OCI-LY1 (cell line): ENCODE results near the gene MUC2.

Experiments used
- H2AFZ ChIP-seq: fragments of 200-600 bp; sonication (generic), shearing (Covaris generic); 2 replicates; pipeline ENCODE4 v1.6.0; 2014; ENCODE audit warnings: antibody characterized with exemption, mild to moderate bottlenecking, low read length
- H3F3A ChIP-seq: fragments of 200-600 bp; sonication (generic), shearing (Covaris generic); 2 replicates; pipeline ENCODE4 v1.6.0; 2014; ENCODE audit warnings: mild to moderate bottlenecking, antibody characterized with exemption, low read length, moderate library complexity; ENCODE audit not compliant: insufficient read depth
- H3K27ac ChIP-seq: fragments of 200-600 bp; sonication (generic); 2 replicates; pipeline ENCODE4 v1.5.1; 2014; ENCODE audit warnings: low read length, mixed run types, mild to moderate bottlenecking, low read depth; ENCODE audit not compliant: poor library complexity, severe bottlenecking
- H3K27me3 ChIP-seq: fragments of 200-600 bp; sonication (generic); 2 replicates; pipeline ENCODE4 v1.6.0; 2014; ENCODE audit warnings: antibody characterized with exemption, mild to moderate bottlenecking, low read length, moderate library complexity; ENCODE audit not compliant: insufficient read depth
- H3K36me3 ChIP-seq: fragments of 200-600 bp; sonication (generic); 2 replicates; pipeline ENCODE4 v1.6.1; 2014; ENCODE audit warnings: mild to moderate bottlenecking, antibody characterized with exemption, low read length, moderate library complexity, mixed read lengths; ENCODE audit not compliant: insufficient read depth
- H3K4me1 ChIP-seq: fragments of 200-600 bp; sonication (generic); 2 replicates; pipeline ENCODE4 v1.5.1; 2014; ENCODE audit warnings: mild to moderate bottlenecking, low read length, moderate library complexity; ENCODE audit not compliant: insufficient read depth, severe bottlenecking
- H3K4me2 ChIP-seq: fragments of 200-600 bp; sonication (generic), shearing (Covaris generic); 2 replicates; pipeline ENCODE4 v1.6.1; 2014; ENCODE audit warnings: low read length
- H3K4me3 ChIP-seq: fragments of 200-600 bp; sonication (generic); 2 replicates; pipeline ENCODE4 v1.5.1; 2014; ENCODE audit warnings: low read length, low read depth, mild to moderate bottlenecking, mixed read lengths; ENCODE audit not compliant: poor library complexity, severe bottlenecking
- H3K79me2 ChIP-seq: fragments of 200-600 bp; shearing (Covaris generic); 2 replicates; pipeline ENCODE4 v1.6.1; 2016; ENCODE audit warnings: mixed run types, low read length, mixed read lengths; ENCODE audit not compliant: insufficient read depth
- H3K9ac ChIP-seq: fragments of 200-600 bp; sonication (generic), shearing (Covaris generic); 2 replicates; pipeline ENCODE4 v1.6.1; 2014; ENCODE audit warnings: mild to moderate bottlenecking, low read length, mixed read lengths
- H3K9me2 ChIP-seq: fragments of 200-600 bp; sonication (generic), shearing (Covaris generic); 2 replicates; pipeline ENCODE4 v1.6.1; 2014; ENCODE audit warnings: low read depth, mild to moderate bottlenecking, low read length, mixed read lengths
- H3K9me3 ChIP-seq: fragments of 200-600 bp; shearing (Covaris generic); 2 replicates; pipeline ENCODE4 v1.6.1; 2014; ENCODE audit warnings: low read length, mixed read lengths
- H4K20me1 ChIP-seq: fragments of 200-600 bp; sonication (generic), shearing (Covaris generic); 2 replicates; pipeline ENCODE4 v1.6.0; 2016; ENCODE audit warnings: mild to moderate bottlenecking, low read length; ENCODE audit not compliant: insufficient read depth
- CTCF ChIP-seq: fragments of 200-600 bp; sonication (generic), shearing (Covaris generic); IDR thresholded peaks from 2 replicates; pipeline ENCODE4 v1.5.1; 2017; ENCODE audit warnings: mild to moderate bottlenecking, antibody characterized with exemption, low read length, moderate library complexity, mixed read lengths
- EZH2 ChIP-seq: fragments of 200-600 bp; sonication (generic), shearing (Covaris generic); IDR thresholded peaks from 2 replicates; pipeline ENCODE4 v1.8.0; 2017; ENCODE audit warnings: borderline replicate concordance, mixed run types, mild to moderate bottlenecking, antibody characterized with exemption, low read length, moderate library complexity, mixed read lengths

The MUC2 gene

GRCh38 chr11:1105183-1105565 lies 30.5 kb downstream of the MUC2 start:
- Histone ChIP-seq H2AFZ (no peak overlapping the region), H4K20me1 (no peaks in the 10 kb centered on the region), H3K79me2 (no peaks in the 10 kb centered on the region), H3K9ac (no peak overlapping the region), H3K27ac (no peak overlapping the region), H3F3A (no peaks in the 10 kb centered on the region), H3K36me3 (no peaks in the 10 kb centered on the region), H3K4me3 (no peak overlapping the region), H3K4me2 (no peak overlapping the region), H3K9me3 (no peaks in the 10 kb centered on the region), H3K9me2 (no peaks in the 10 kb centered on the region), H3K4me1 (no peaks in the 10 kb centered on the region), H3K27me3 (no peaks in the 10 kb centered on the region)
- TF ChIP-seq CTCF = no peak
- TF ChIP-seq EZH2 = no peak

- Histone ChIP-seq H3K4me1 (no peaks in the 10 kb centered on the region), H3K4me3 (no peak overlapping the region), H2AFZ (no peak overlapping the region), H3K4me2 (no peak overlapping the region), H3K36me3 (no peaks in the 10 kb centered on the region), H3K9me2 (no peaks in the 10 kb centered on the region), H3K27ac (no peak overlapping the region), H4K20me1 (no peaks in the 10 kb centered on the region), H3K79me2 (no peaks in the 10 kb centered on the region), H3K27me3 (no peaks in the 10 kb centered on the region), H3K9ac (no peak overlapping the region), H3F3A (no peaks in the 10 kb centered on the region), H3K9me3 (no peaks in the 10 kb centered on the region)
- no peak for TF ChIP-seq EZH2
- no peak for TF ChIP-seq CTCF
Measured at GRCh38 chr11:1106387-1106786, 31.7 kb downstream of the MUC2 start.

DNA sequence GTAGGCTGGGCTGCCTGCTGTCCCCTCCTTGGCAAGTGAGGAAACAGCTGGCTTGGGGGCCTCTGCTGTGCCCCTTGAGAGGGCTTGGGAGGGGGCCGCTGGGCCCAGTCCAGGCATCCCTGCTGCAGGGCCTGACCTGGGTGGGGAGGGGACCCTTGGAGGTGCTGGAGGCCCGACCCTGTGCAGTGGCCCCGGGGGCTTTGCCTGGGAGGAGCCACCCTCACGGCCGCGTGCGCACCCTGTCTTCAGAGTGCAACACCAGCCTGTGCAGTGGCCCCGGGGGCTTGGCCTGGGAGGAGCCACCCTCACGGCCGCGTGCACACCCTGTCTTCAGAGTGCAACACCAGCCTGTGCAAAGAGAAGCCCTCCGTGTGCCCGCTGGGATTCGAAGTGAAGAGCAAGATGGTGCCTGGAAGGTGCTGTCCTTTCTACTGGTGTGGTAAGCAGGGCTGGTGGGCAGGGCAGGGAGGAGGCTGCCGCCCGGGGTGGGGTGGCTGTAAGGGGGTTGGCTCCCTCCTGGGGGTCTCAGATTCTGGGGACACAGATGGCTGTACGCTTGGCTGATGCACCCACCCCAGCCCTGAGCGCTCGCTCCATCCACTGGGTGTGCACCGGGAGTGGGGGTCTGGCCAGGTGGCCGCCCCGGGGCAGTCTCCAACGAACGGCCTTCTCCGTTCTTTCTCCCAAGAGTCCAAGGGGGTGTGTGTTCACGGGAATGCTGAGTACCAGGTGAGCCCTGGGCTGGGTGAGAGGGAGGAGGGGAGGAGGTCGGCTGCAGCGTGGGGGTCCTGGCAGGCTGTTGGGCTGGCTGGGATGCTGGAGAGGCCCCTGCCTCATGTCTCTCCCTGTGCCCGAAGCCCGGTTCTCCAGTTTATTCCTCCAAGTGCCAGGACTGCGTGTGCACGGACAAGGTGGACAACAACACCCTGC lies 32.9 kb downstream of the MUC2 start:
- Histone ChIP-seq H3K79me2 (no peaks in the 10 kb centered on the region), H3K27ac (no peak overlapping the region), H2AFZ (no peak overlapping the region), H4K20me1 (no peaks in the 10 kb centered on the region), H3K9ac (no peak overlapping the region), H3K9me3 (no peaks in the 10 kb centered on the region), H3F3A (no peaks in the 10 kb centered on the region), H3K4me3 (no peak overlapping the region), H3K4me1 (no peaks in the 10 kb centered on the region), H3K27me3 (no peaks in the 10 kb centered on the region), H3K36me3 (no peaks in the 10 kb centered on the region), H3K4me2 (no peak overlapping the region), H3K9me2 (no peaks in the 10 kb centered on the region)
- TF ChIP-seq EZH2 = no peak
- TF ChIP-seq CTCF = no peak
